Liver (tissue), 9 donors: Measurements from ENCODE around the gene ZFAND2B. TPM values are rescaled to one million over a fixed set of nuclear protein-coding genes. Genes with fewer than 3 reads are reported as not detected.
A peak's percentile ranks its signal among the peaks of the same experiment; 100 is the strongest.

Source experiments
- DNase-seq: peaks from one replicate; pipeline ENCODE4 v3.0.0-alpha.2; 2017; ENCODE audit warnings: low spot score
- H3K27ac ChIP-seq, 2 donors: one replicate each; pipeline ENCODE4 v1.7.0; 2013; ENCODE audit warnings: inconsistent platforms in 2 of 2, low read length in 2 of 2, control low read depth in 1 of 2, low read depth in 1 of 2, mild to moderate bottlenecking in 1 of 2
- H3K27me3 ChIP-seq, 4 donors: one replicate each; pipeline versions ENCODE4 v1.6.1 to v1.7.0; 2013; ENCODE audit warnings: low read length in 3 of 4, inconsistent platforms in 1 of 4, mild to moderate bottlenecking in 1 of 4, moderate library complexity in 1 of 4; ENCODE audit not compliant: control insufficient read depth in 4 of 4, insufficient read depth in 4 of 4
- H3K36me3 ChIP-seq, 4 donors: one replicate each; pipeline versions ENCODE4 v1.6.1 to v1.7.0; 2013; ENCODE audit warnings: low read length in 3 of 4, mild to moderate bottlenecking in 3 of 4, low read depth in 1 of 4, moderate library complexity in 1 of 4; ENCODE audit not compliant: control insufficient read depth in 4 of 4, insufficient read depth in 3 of 4
- H3K4me1 ChIP-seq, 4 donors: one replicate each; pipeline versions ENCODE4 v1.6.1 to v1.7.0; 2013; ENCODE audit warnings: low read length in 3 of 4, mild to moderate bottlenecking in 3 of 4, moderate library complexity in 1 of 4; ENCODE audit not compliant: control insufficient read depth in 4 of 4, insufficient read depth in 4 of 4
- H3K4me3 ChIP-seq, 3 donors: one replicate each; pipeline versions ENCODE4 v1.6.1 to v1.7.0; 2013; ENCODE audit warnings: low read length in 3 of 3, control low read depth in 1 of 3, low read depth in 1 of 3, mild to moderate bottlenecking in 1 of 3
- H3K9ac ChIP-seq, 2 donors: one replicate each; pipeline ENCODE4 v1.7.0; 2013; ENCODE audit warnings: low read length in 2 of 2, mild to moderate bottlenecking in 2 of 2, moderate library complexity in 2 of 2, control low read depth in 1 of 2, low read depth in 1 of 2
- H3K9me3 ChIP-seq, 4 donors: one replicate each; pipeline versions ENCODE4 v1.6.1 to v1.7.0; 2013; ENCODE audit warnings: low read length in 3 of 4; ENCODE audit not compliant: control insufficient read depth in 4 of 4
- ATF3 ChIP-seq: IDR thresholded peaks from 2 replicates; pipeline ENCODE4 v1.6.1; 2016; ENCODE audit warnings: antibody characterized with exemption
- EGR1 ChIP-seq, 2 donors: IDR thresholded peaks; 2 replicates each; pipeline ENCODE4 v1.6.1; 2016 to 2018; ENCODE audit warnings: antibody characterized with exemption in 2 of 2, low read depth in 2 of 2
- FOXA1 ChIP-seq: IDR thresholded peaks from 2 replicates; pipeline ENCODE4 v1.6.1; 2016; ENCODE audit warnings: antibody characterized with exemption
- FOXA2 ChIP-seq: IDR thresholded peaks from 2 replicates; pipeline ENCODE4 v1.6.1; 2016; ENCODE audit warnings: antibody characterized with exemption
- GABPA ChIP-seq, 2 donors: IDR thresholded peaks in 1 of 2; conservative IDR thresholded peaks in 1 of 2; 2 replicates each; pipeline ENCODE4 v1.6.1; 2016; ENCODE audit warnings: antibody characterized with exemption in 2 of 2, mild to moderate bottlenecking in 1 of 2, moderate library complexity in 1 of 2
- HNF4A ChIP-seq, 2 donors: conservative IDR thresholded peaks; 2 replicates each; pipeline ENCODE4 v1.6.1; 2016; ENCODE audit warnings: antibody characterized with exemption in 2 of 2, mild to moderate bottlenecking in 2 of 2
- HNF4G ChIP-seq: IDR thresholded peaks from 2 replicates; pipeline ENCODE4 v1.6.1; 2016; ENCODE audit warnings: antibody characterized with exemption
- MAX ChIP-seq: IDR thresholded peaks from 2 replicates; pipeline ENCODE4 v1.6.1; 2016; ENCODE audit warnings: antibody characterized with exemption
- NR2F2 ChIP-seq: IDR thresholded peaks from 2 replicates; pipeline ENCODE4 v1.6.1; 2016; ENCODE audit warnings: antibody characterized with exemption
- RAD21 ChIP-seq, 2 donors: IDR thresholded peaks; 2 replicates each; pipeline ENCODE4 v1.6.1; 2016; ENCODE audit warnings: antibody characterized with exemption in 2 of 2, mild to moderate bottlenecking in 2 of 2
- RXRA ChIP-seq, 2 donors: IDR thresholded peaks; 2 replicates each; pipeline ENCODE4 v1.6.1; 2017 to 2018; ENCODE audit warnings: antibody characterized with exemption in 2 of 2, mild to moderate bottlenecking in 1 of 2
- SP1 ChIP-seq: IDR thresholded peaks from 2 replicates; pipeline ENCODE4 v1.6.1; 2018; ENCODE audit warnings: antibody characterized with exemption, mild to moderate bottlenecking
- YY1 ChIP-seq: IDR thresholded peaks from 2 replicates; pipeline ENCODE4 v1.6.1; 2016; ENCODE audit warnings: antibody characterized with exemption, mild to moderate bottlenecking
- ZBTB33 ChIP-seq: IDR thresholded peaks from 2 replicates; pipeline ENCODE4 v1.6.1; 2016; ENCODE audit warnings: antibody characterized with exemption
- WGBS: extraction: QIAGEN DNeasy Blood & Tissue Kit; methylation state at CpG from one replicate; pipeline ENCODE4 v1.1.7; 2013; 5-methylcytosine and 5-hydroxymethylcytosine counted together
- polyA plus RNA-seq, 2 donors: library from polyadenylated mRNA; stranded (reverse) in 1 of 2; unstranded in 1 of 2; fragments of 200-250 nt in 1 of 2; fragments of >200 nt in 1 of 2; fragmentation: Nextera tagmentation in 1 of 2; extraction: Ambion mirVana in 1 of 2; gene quantifications; one replicate each; pipeline versions ENCODE4 v1.2.1 to v1.2.3, GENCODE V29; 2013 to 2015
- total RNA-seq, 2 donors: library from RNA; depleted of rRNA; stranded (reverse); fragments of >200 nt; gene quantifications; one replicate each; pipeline ENCODE4 v1.2.3, GENCODE V29; 2014
- TF ChIP-seq, protein P1 (sequence below): fragments of 150-350 bp; IDR thresholded peaks from 2 replicates; pipeline ENCODE4 v1.5.1; 2017; ENCODE audit warnings: improper control_type of control experiment, low read depth, low read length; ENCODE audit not compliant: missing input control
- donor health status: healthy.
- donor health status: healthy.
- donor health status: healthy.
- donor health status: healthy.
- donor health status: healthy.

ZFAND2B gene
- total and polyA plus RNA-seq, 4 donors = 19.6 to 53.8 (median 25.8) TPM

- TF ChIP-seq ZBTB33 (no peak), NR2F2 (no peak), YY1 (no peak), FOXA2 (no peak), EGR1 (IDR thresholded peaks at IDR 0.05; ENCODE audit: low read depth in 2 of 2) (no peak)
Observed at GRCh38 chr2:219251656-219252055, 45.1 kb downstream of the ZFAND2B start (continued).

- H3K27me3 ChIP-seq = no peaks in the 10 kb centered on the region
- peaks cover 19 to 58% (median 45%) of the 10 kb centered on the region in 4 donors for H3K4me1 ChIP-seq
- no peak overlapping the region for H3K4me3 ChIP-seq
- no peak overlapping the region for H3K9ac ChIP-seq
- no peak for TF ChIP-seq NR2F2
- no peak for TF ChIP-seq ATF3
- H3K27ac ChIP-seq = peak overlapping the region; percentile 42 to 52
- DNase-seq = no peak
- H3K36me3 ChIP-seq = peaks cover 0 to 3% (median 0%) of the 10 kb centered on the region in 4 donors
- no peaks in the 10 kb centered on the region for H3K9me3 ChIP-seq
- WGBS = 85% methylated on average over 5 of the region's 5 CpGs
Observed at GRCh38 chr2:219252084-219252483, 45.5 kb downstream of the ZFAND2B start.

DNA sequence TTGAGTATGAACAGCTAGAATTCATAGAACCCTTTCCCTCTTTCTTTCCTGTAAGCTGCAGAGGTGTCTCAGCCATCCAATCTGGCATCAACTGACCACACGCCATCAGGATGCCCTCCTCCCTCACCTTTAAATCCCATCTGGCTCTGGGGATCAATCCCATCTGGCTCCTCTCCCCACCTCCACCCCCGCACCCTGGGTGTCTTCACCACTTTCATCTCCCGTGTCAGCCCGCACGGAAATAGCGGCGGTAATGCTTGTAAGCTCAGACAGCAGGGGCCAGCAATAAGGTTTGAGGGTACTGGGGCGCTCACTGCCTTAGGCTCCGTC, 46.0 kb downstream of the ZFAND2B start:
- no peaks in the 10 kb centered on the region for H3K9me3 ChIP-seq
- H3K36me3 ChIP-seq = peaks cover 0 to 3% (median 0%) of the 10 kb centered on the region in 4 donors
- no peaks in the 10 kb centered on the region for H3K27me3 ChIP-seq
- H3K27ac ChIP-seq = peak overlapping the region; percentile 52 to 63
- TF ChIP-seq HNF4G (no peak), ATF3 (no peak), NR2F2 (no peak), GABPA (IDR thresholded peaks at IDR 0.05 in 1 of 2, conservative IDR thresholded peaks at IDR 0.05 in 1 of 2) (no peak), RAD21 (IDR thresholded peaks at IDR 0.05) (no peak)
- H3K9ac ChIP-seq = peak overlapping the region in 1 of 2 donors; percentile 36
- no peak for DNase-seq
- H3K4me1 ChIP-seq = peaks cover 15 to 54% (median 41%) of the 10 kb centered on the region in 4 donors
- WGBS = 62% methylated on average over 9 of the region's 9 CpGs
- H3K4me3 ChIP-seq = peak overlapping the region in 2 of 3 donors; percentile 63 to 86

GRCh38 chr2:219252900-219253752, 46.5 kb downstream of the ZFAND2B start, which contains the start of gene TUBA4B:
Gene TUBA4B, plus strand, starts transcription at chr2:219253243. Its CDS starts 165 bp downstream, at chr2:219253408.
- Histone ChIP-seq H3K9me3 (no peaks in the 10 kb centered on the region), H3K27ac (peak within 1 kb of the TSS; percentile 65 to 79), H3K36me3 (peaks cover 0 to 3% (median 0%) of the 10 kb centered on the region in 4 donors), H3K4me3 (peak within 1 kb of the TSS; percentile 63 to 86 (median 64)), H3K27me3 (no peaks in the 10 kb centered on the region), H3K9ac (peak within 1 kb of the TSS; percentile 65 to 83), H3K4me1 (peaks cover 14 to 49% (median 36%) of the 10 kb centered on the region in 4 donors)
- peak; percentile 48 for DNase-seq
- TF ChIP-seq HNF4A (conservative IDR thresholded peaks at IDR 0.05) (no peak), NR2F2 (no peak), YY1 (no peak), MAX (no peak), GABPA (IDR thresholded peaks at IDR 0.05 in 1 of 2, conservative IDR thresholded peaks at IDR 0.05 in 1 of 2) (no peak), SP1 (no peak), RXRA (IDR thresholded peaks at IDR 0.05) (no peak), RAD21 (IDR thresholded peaks at IDR 0.05) (no peak), ZBTB33 (no peak), ATF3 (no peak), HNF4G (no peak), FOXA2 (no peak), FOXA1 (no peak)
- TF ChIP-seq, protein P1, sequence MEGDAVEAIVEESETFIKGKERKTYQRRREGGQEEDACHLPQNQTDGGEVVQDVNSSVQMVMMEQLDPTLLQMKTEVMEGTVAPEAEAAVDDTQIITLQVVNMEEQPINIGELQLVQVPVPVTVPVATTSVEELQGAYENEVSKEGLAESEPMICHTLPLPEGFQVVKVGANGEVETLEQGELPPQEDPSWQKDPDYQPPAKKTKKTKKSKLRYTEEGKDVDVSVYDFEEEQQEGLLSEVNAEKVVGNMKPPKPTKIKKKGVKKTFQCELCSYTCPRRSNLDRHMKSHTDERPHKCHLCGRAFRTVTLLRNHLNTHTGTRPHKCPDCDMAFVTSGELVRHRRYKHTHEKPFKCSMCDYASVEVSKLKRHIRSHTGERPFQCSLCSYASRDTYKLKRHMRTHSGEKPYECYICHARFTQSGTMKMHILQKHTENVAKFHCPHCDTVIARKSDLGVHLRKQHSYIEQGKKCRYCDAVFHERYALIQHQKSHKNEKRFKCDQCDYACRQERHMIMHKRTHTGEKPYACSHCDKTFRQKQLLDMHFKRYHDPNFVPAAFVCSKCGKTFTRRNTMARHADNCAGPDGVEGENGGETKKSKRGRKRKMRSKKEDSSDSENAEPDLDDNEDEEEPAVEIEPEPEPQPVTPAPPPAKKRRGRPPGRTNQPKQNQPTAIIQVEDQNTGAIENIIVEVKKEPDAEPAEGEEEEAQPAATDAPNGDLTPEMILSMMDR = no peak
- 19% methylated on average over 49 of the region's 49 CpGs for WGBS
